Raji (cell line): ENCODE measurements around the gene MUC4.

ENCODE experiments used
- POLR2A ChIP-seq: IDR thresholded peaks from 2 replicates; pipeline ENCODE4 v1.6.1; 2011; ENCODE audit warnings: low read depth, low read length, control low read depth; ENCODE audit not compliant: insufficient read depth

MUC4 gene

GRCh38 chr3:195760345-195761122 lies 51.2 kb downstream of the MUC4 start:
- no peak for TF ChIP-seq POLR2A

GRCh38 chr3:195758721-195759353 lies 52.9 kb downstream of the MUC4 start:
- no peak for TF ChIP-seq POLR2A

GRCh38 chr3:195757827-195758226 lies 53.9 kb downstream of the MUC4 start:
- no peak for TF ChIP-seq POLR2A

GRCh38 chr3:195757438-195757770 lies 54.3 kb downstream of the MUC4 start:
- no peak for TF ChIP-seq POLR2A

- no peak for TF ChIP-seq POLR2A
These were observed 55.7 kb downstream of the MUC4 start for GRCh38 chr3:195755791-195756676.

- TF ChIP-seq POLR2A: no peak
These were observed 56.3 kb downstream of the MUC4 start for GRCh38 chr3:195755391-195755790.

- no peak for TF ChIP-seq POLR2A
These were observed 56.8 kb downstream of the MUC4 start for GRCh38 chr3:195754906-195755305.

- no peak for TF ChIP-seq POLR2A
These were observed 57.6 kb downstream of the MUC4 start for GRCh38 chr3:195754141-195754540.

- no peak for TF ChIP-seq POLR2A
These were observed 58.1 kb downstream of the MUC4 start for GRCh38 chr3:195753581-195753980.

GRCh38 chr3:195752546-195753331 lies 59.0 kb downstream of the MUC4 start:
- TF ChIP-seq POLR2A: no peak

- TF ChIP-seq POLR2A: no peak
These were observed 59.7 kb downstream of the MUC4 start for GRCh38 chr3:195752066-195752465.

GRCh38 chr3:195751560-195751959 lies 60.2 kb downstream of the MUC4 start:
- no peak for TF ChIP-seq POLR2A

- no peak for TF ChIP-seq POLR2A
These were observed 60.8 kb downstream of the MUC4 start for GRCh38 chr3:195750797-195751520.

GRCh38 chr3:195748661-195749060 lies 63.1 kb downstream of the MUC4 start:
- no peak for TF ChIP-seq POLR2A
